Measurements from ENCODE around the gene ENTPD5.
"Not testable (repeated sequence)": the region's sequence is repeated elsewhere in the genome, so short reads cannot be mapped to it uniquely, and the experiment has no call there.

ENTPD5 gene

GRCh38 chr14:74008843-74009499 is 10.1 kb downstream of the ENTPD5 start:
- Histone ChIP-seq H3K27ac (ENCODE audit: low read depth, low read length) (no peak overlapping the region), H3K4me3 (ENCODE audit: low read depth in 1 of 2, low read length in 2 of 2) (no peak overlapping the region), H3K36me3 (ENCODE audit: control insufficient read depth in 1 of 2, insufficient read depth in 2 of 2, low read length in 2 of 2) (peaks cover 8 to 34% of the 10 kb centered on the region in 2 donors), H3K9me3 (ENCODE audit: control insufficient read depth in 1 of 2, low read length in 2 of 2) (no peaks in the 10 kb centered on the region), H3K27me3 (ENCODE audit: control insufficient read depth in 1 of 2, insufficient read depth in 2 of 2, low read length in 2 of 2) (no peaks in the 10 kb centered on the region), H3K4me1 (ENCODE audit: control insufficient read depth in 1 of 2, insufficient read depth in 2 of 2, low read length in 2 of 2) (peaks cover 0 to 5% of the 10 kb centered on the region in 2 donors), H3K9ac (ENCODE audit: low read depth in 1 of 2, low read length in 2 of 2) (no peak overlapping the region)

GRCh38 chr14:74005664-74006063 is 13.4 kb downstream of the ENTPD5 start:
- H3K9ac ChIP-seq (ENCODE audit: low read depth in 1 of 2, low read length in 2 of 2); H3K4me3 ChIP-seq (ENCODE audit: low read depth in 1 of 2, low read length in 2 of 2); H3K4me1 ChIP-seq (ENCODE audit: control insufficient read depth in 1 of 2, insufficient read depth in 2 of 2, low read length in 2 of 2); H3K9me3 ChIP-seq (ENCODE audit: control insufficient read depth in 1 of 2, low read length in 2 of 2); H3K27me3 ChIP-seq (ENCODE audit: control insufficient read depth in 1 of 2, insufficient read depth in 2 of 2, low read length in 2 of 2); H3K27ac ChIP-seq (ENCODE audit: low read depth, low read length): not testable (repeated sequence)
- H3K36me3 ChIP-seq (ENCODE audit: control insufficient read depth in 1 of 2, insufficient read depth in 2 of 2, low read length in 2 of 2) = peaks cover 0 to 26% of the 10 kb centered on the region in 2 donors

- H3K9me3 ChIP-seq (ENCODE audit: control insufficient read depth in 1 of 2, low read length in 2 of 2) = no peaks in the 10 kb centered on the region
- peak overlapping the region; percentile 4 to 15 for H3K9ac ChIP-seq (ENCODE audit: low read depth in 1 of 2, low read length in 2 of 2)
- peaks cover 0 to 9% of the 10 kb centered on the region in 2 donors for H3K36me3 ChIP-seq (ENCODE audit: control insufficient read depth in 1 of 2, insufficient read depth in 2 of 2, low read length in 2 of 2)
- H3K4me3 ChIP-seq (ENCODE audit: low read depth in 1 of 2, low read length in 2 of 2) = peak overlapping the region in 1 of 2 donors; percentile 0
- H3K4me1 ChIP-seq (ENCODE audit: control insufficient read depth in 1 of 2, insufficient read depth in 2 of 2, low read length in 2 of 2) = peaks cover 19 to 22% of the 10 kb centered on the region in 2 donors
- no peaks in the 10 kb centered on the region for H3K27me3 ChIP-seq (ENCODE audit: control insufficient read depth in 1 of 2, insufficient read depth in 2 of 2, low read length in 2 of 2)
- peak overlapping the region; percentile 26 for H3K27ac ChIP-seq (ENCODE audit: low read depth, low read length)
Measured at GRCh38 chr14:73998726-73999125, 20.4 kb downstream of the ENTPD5 start.

- H3K27me3 ChIP-seq (ENCODE audit: control insufficient read depth in 1 of 2, insufficient read depth in 2 of 2, low read length in 2 of 2) = no peaks in the 10 kb centered on the region
Measured at GRCh38 chr14:73997944-73998447, 21.1 kb downstream of the ENTPD5 start.

GRCh38 chr14:73997108-73997943 is 21.8 kb downstream of the ENTPD5 start:
- Histone ChIP-seq H3K36me3 (ENCODE audit: control insufficient read depth in 1 of 2, insufficient read depth in 2 of 2, low read length in 2 of 2) (peaks cover 0 to 2% of the 10 kb centered on the region in 2 donors), H3K4me1 (ENCODE audit: control insufficient read depth in 1 of 2, insufficient read depth in 2 of 2, low read length in 2 of 2) (peaks cover 19 to 22% of the 10 kb centered on the region in 2 donors)

More at GRCh38 chr14:73997944-73998447, 21.1 kb downstream of the ENTPD5 start:
- H3K9ac ChIP-seq (ENCODE audit: low read depth in 1 of 2, low read length in 2 of 2) = peak overlapping the region in 1 of 2 donors; percentile 15
- H3K4me3 ChIP-seq (ENCODE audit: low read depth in 1 of 2, low read length in 2 of 2) = peak overlapping the region; percentile 0 to 4
- peaks cover 19 to 22% of the 10 kb centered on the region in 2 donors for H3K4me1 ChIP-seq (ENCODE audit: control insufficient read depth in 1 of 2, insufficient read depth in 2 of 2, low read length in 2 of 2)
- H3K9me3 ChIP-seq (ENCODE audit: control insufficient read depth in 1 of 2, low read length in 2 of 2) = no peaks in the 10 kb centered on the region
- peak overlapping the region; percentile 54 for H3K27ac ChIP-seq (ENCODE audit: low read depth, low read length)
- H3K36me3 ChIP-seq (ENCODE audit: control insufficient read depth in 1 of 2, insufficient read depth in 2 of 2, low read length in 2 of 2) = peaks cover 0 to 4% of the 10 kb centered on the region in 2 donors

GRCh38 chr14:73996731-73997107 is 22.4 kb downstream of the ENTPD5 start:
- H3K27me3 ChIP-seq (ENCODE audit: control insufficient read depth in 1 of 2, insufficient read depth in 2 of 2, low read length in 2 of 2) = no peaks in the 10 kb centered on the region

More at GRCh38 chr14:73997108-73997943, 21.8 kb downstream of the ENTPD5 start:
- Histone ChIP-seq H3K4me3 (ENCODE audit: low read depth in 1 of 2, low read length in 2 of 2) (peak overlapping the region; percentile 23 to 32), H3K9ac (ENCODE audit: low read depth in 1 of 2, low read length in 2 of 2) (peak overlapping the region; percentile 22 to 53), H3K27ac (ENCODE audit: low read depth, low read length) (peak overlapping the region; percentile 68), H3K27me3 (ENCODE audit: control insufficient read depth in 1 of 2, insufficient read depth in 2 of 2, low read length in 2 of 2) (no peaks in the 10 kb centered on the region), H3K9me3 (ENCODE audit: control insufficient read depth in 1 of 2, low read length in 2 of 2) (no peaks in the 10 kb centered on the region)

GRCh38 chr14:73995977-73996378 is 23.1 kb downstream of the ENTPD5 start:
- Histone ChIP-seq H3K9ac (ENCODE audit: low read depth in 1 of 2, low read length in 2 of 2) (peak overlapping the region; percentile 42 to 53), H3K4me1 (ENCODE audit: control insufficient read depth in 1 of 2, insufficient read depth in 2 of 2, low read length in 2 of 2) (peaks cover 19 to 22% of the 10 kb centered on the region in 2 donors), H3K36me3 (ENCODE audit: control insufficient read depth in 1 of 2, insufficient read depth in 2 of 2, low read length in 2 of 2) (peaks cover 0 to 2% of the 10 kb centered on the region in 2 donors), H3K27ac (ENCODE audit: low read depth, low read length) (peak overlapping the region; percentile 26), H3K9me3 (ENCODE audit: control insufficient read depth in 1 of 2, low read length in 2 of 2) (no peaks in the 10 kb centered on the region), H3K27me3 (ENCODE audit: control insufficient read depth in 1 of 2, insufficient read depth in 2 of 2, low read length in 2 of 2) (no peaks in the 10 kb centered on the region), H3K4me3 (ENCODE audit: low read depth in 1 of 2, low read length in 2 of 2) (peak overlapping the region; percentile 59 to 63)

More at GRCh38 chr14:73996731-73997107, 22.4 kb downstream of the ENTPD5 start:
- Histone ChIP-seq H3K9ac (ENCODE audit: low read depth in 1 of 2, low read length in 2 of 2) (peak overlapping the region; percentile 42 to 53), H3K36me3 (ENCODE audit: control insufficient read depth in 1 of 2, insufficient read depth in 2 of 2, low read length in 2 of 2) (peaks cover 0 to 2% of the 10 kb centered on the region in 2 donors), H3K4me3 (ENCODE audit: low read depth in 1 of 2, low read length in 2 of 2) (peak overlapping the region; percentile 32 to 63), H3K9me3 (ENCODE audit: control insufficient read depth in 1 of 2, low read length in 2 of 2) (no peaks in the 10 kb centered on the region), H3K27ac (ENCODE audit: low read depth, low read length) (peak overlapping the region; percentile 68), H3K4me1 (ENCODE audit: control insufficient read depth in 1 of 2, insufficient read depth in 2 of 2, low read length in 2 of 2) (peaks cover 19 to 22% of the 10 kb centered on the region in 2 donors)

- H3K27ac ChIP-seq (ENCODE audit: low read depth, low read length); H3K9me3 ChIP-seq (ENCODE audit: control insufficient read depth in 1 of 2, low read length in 2 of 2); H3K27me3 ChIP-seq (ENCODE audit: control insufficient read depth in 1 of 2, insufficient read depth in 2 of 2, low read length in 2 of 2); H3K36me3 ChIP-seq (ENCODE audit: control insufficient read depth in 1 of 2, insufficient read depth in 2 of 2, low read length in 2 of 2); H3K9ac ChIP-seq (ENCODE audit: low read depth in 1 of 2, low read length in 2 of 2): not testable (repeated sequence)
- peaks cover 19 to 22% of the 10 kb centered on the region in 2 donors for H3K4me1 ChIP-seq (ENCODE audit: control insufficient read depth in 1 of 2, insufficient read depth in 2 of 2, low read length in 2 of 2)
- H3K4me3 ChIP-seq (ENCODE audit: low read depth in 1 of 2, low read length in 2 of 2) = peak overlapping the region; percentile 37 to 43
Measured at GRCh38 chr14:73994926-73995325, 24.2 kb downstream of the ENTPD5 start.

- no peak overlapping the region for H3K9ac ChIP-seq (ENCODE audit: low read depth in 1 of 2, low read length in 2 of 2)
Measured at GRCh38 chr14:73991092-73991491, 28.0 kb downstream of the ENTPD5 start.

GRCh38 chr14:73988656-73989055 is 30.4 kb downstream of the ENTPD5 start:
- not testable (repeated sequence) for H3K27me3 ChIP-seq (ENCODE audit: control insufficient read depth in 1 of 2, insufficient read depth in 2 of 2, low read length in 2 of 2); H3K4me3 ChIP-seq (ENCODE audit: low read depth in 1 of 2, low read length in 2 of 2); H3K4me1 ChIP-seq (ENCODE audit: control insufficient read depth in 1 of 2, insufficient read depth in 2 of 2, low read length in 2 of 2); H3K9me3 ChIP-seq (ENCODE audit: control insufficient read depth in 1 of 2, low read length in 2 of 2); H3K27ac ChIP-seq (ENCODE audit: low read depth, low read length); H3K9ac ChIP-seq (ENCODE audit: low read depth in 1 of 2, low read length in 2 of 2)
- peaks cover 18 to 33% of the 10 kb centered on the region in 2 donors for H3K36me3 ChIP-seq (ENCODE audit: control insufficient read depth in 1 of 2, insufficient read depth in 2 of 2, low read length in 2 of 2)

More at GRCh38 chr14:73991092-73991491, 28.0 kb downstream of the ENTPD5 start:
- Histone ChIP-seq H3K27ac (ENCODE audit: low read depth, low read length) (no peak overlapping the region), H3K27me3 (ENCODE audit: control insufficient read depth in 1 of 2, insufficient read depth in 2 of 2, low read length in 2 of 2) (no peaks in the 10 kb centered on the region), H3K4me1 (ENCODE audit: control insufficient read depth in 1 of 2, insufficient read depth in 2 of 2, low read length in 2 of 2) (peaks cover 0 to 7% of the 10 kb centered on the region in 2 donors), H3K9me3 (ENCODE audit: control insufficient read depth in 1 of 2, low read length in 2 of 2) (no peaks in the 10 kb centered on the region), H3K4me3 (ENCODE audit: low read depth in 1 of 2, low read length in 2 of 2) (no peak overlapping the region), H3K36me3 (ENCODE audit: control insufficient read depth in 1 of 2, insufficient read depth in 2 of 2, low read length in 2 of 2) (peaks cover 14 to 23% of the 10 kb centered on the region in 2 donors)
